Measurements from ENCODE around the gene STK24. TPM values are rescaled to one million over a fixed set of nuclear protein-coding genes. Genes with fewer than 3 reads are reported as not detected.

Gene STK24
- total and polyA plus RNA-seq, 10 of the 15 experiments (the other 5 are each of a cell fraction or from before 2014, with no cell fraction given), result 7.5 to 115 (median 52.9) TPM

GRCh38 chr13:98495627-98496478 lies 81.1 kb downstream of the STK24 start (continued):
- TF ChIP-seq YY1 (IDR thresholded peaks at IDR 0.05; ENCODE audit: low read depth, low read length) (no peak), POLR2A (IDR thresholded peaks at IDR 0.05; ENCODE audit: low read depth, low read length) (no peak), USF1 (IDR thresholded peaks at IDR 0.05; ENCODE audit: borderline replicate concordance, extremely low read length, insufficient read depth, low read depth, low read length) (no peak)

GRCh38 chr13:98494769-98495168 lies 82.1 kb downstream of the STK24 start:
- H3K36me3 ChIP-seq (ENCODE audit: control insufficient read depth in 2 of 2, insufficient read depth in 2 of 2, low read length in 1 of 2), result peaks cover 7 to 21% of the 10 kb centered on the region in 2 experiments; a peak in 3 of 4 replicates
- intact Hi-C loops (cut with micrococcal nuclease; ENCODE audit: unreplicated experiment), result no loop called here
- DNase-seq (ENCODE audit: low read depth, low spot score) (no peak), FAIRE-seq (no peak), ATAC-seq (no peak)
- H3K27ac ChIP-seq (ENCODE audit: control insufficient read depth, insufficient read depth), result no peak overlapping the region
- ChIA-PET CTCF (no interaction called here), SMC1A (ENCODE audit: uncharacterized antibody, unreplicated experiment) (interaction anchor here (1.3 kb wide), 1 partner anchor 17 kb away, joined by 3 read pairs; no protein-coding TSS in a partner anchor), RAD21 (ENCODE audit: unreplicated experiment) (no interaction called here), POLR2A (interaction anchor here (0.6 kb wide), 1 partner anchor 52 kb away, joined by 5 read pairs; no protein-coding TSS in a partner anchor)
- peaks cover 61% of the 10 kb centered on the region for H3K79me2 ChIP-seq (ENCODE audit: control insufficient read depth, insufficient read depth, low read length)
- H2AFZ ChIP-seq (ENCODE audit: control insufficient read depth, low read depth, low read length), result no peak overlapping the region
- H3K27me3 ChIP-seq (replicated peaks in 1 of 2; ENCODE audit: control insufficient read depth in 2 of 2, insufficient read depth in 2 of 2, low read length in 1 of 2), result no peaks in the 10 kb centered on the region
- 62% methylated on average over 13 of the region's 13 CpGs for WGBS (ENCODE audit: insufficient coverage, insufficient replicate concordance, low lambda C conversion rate, missing lambda C conversion rate)
- peaks cover 14% of the 10 kb centered on the region for H3K4me1 ChIP-seq (ENCODE audit: control insufficient read depth, insufficient read depth, low read length)
- in situ Hi-C loops (cut with MboI), result no loop called here
- no peak overlapping the region for H3K9ac ChIP-seq (ENCODE audit: control insufficient read depth, insufficient read depth, low read length)
- H3K9me3 ChIP-seq (replicated peaks; ENCODE audit: control insufficient read depth, insufficient read depth, low read length), result no peaks in the 10 kb centered on the region
- H3K4me3 ChIP-seq, result no peak overlapping the region
- H3K4me2 ChIP-seq (ENCODE audit: control insufficient read depth, insufficient read depth), result no peak overlapping the region
- TSS peak; percentile 7 for BruUV-seq (replicated peaks)
- peaks cover 10% of the 10 kb centered on the region; the same call in 1 of the 2 replicates for H4K20me1 ChIP-seq (ENCODE audit: control insufficient read depth, insufficient read depth)
- TF ChIP-seq EZH2 (IDR thresholded peaks at IDR 0.05; ENCODE audit: borderline replicate concordance, control insufficient read depth, low read depth, low read length), result no peak
- TF ChIP-seq MEF2B (IDR thresholded peaks at IDR 0.05; ENCODE audit: partially characterized antibody, poor library complexity, severe bottlenecking), result no peak
- TF ChIP-seq USF2 (IDR thresholded peaks at IDR 0.05; ENCODE audit: borderline replicate concordance, low read depth, low read length), result no peak
- no peak for TF ChIP-seq ZNF217 (IDR thresholded peaks at IDR 0.05)
- no peak for TF ChIP-seq SP1 (IDR thresholded peaks at IDR 0.05; ENCODE audit: low read depth, low read length)
- TF ChIP-seq MEF2A (IDR thresholded peaks at IDR 0.05; ENCODE audit: insufficient read depth, low read depth, low read length), result no peak
- TF ChIP-seq E2F4 (IDR thresholded peaks at IDR 0.05; ENCODE audit: low read depth, low read length), result no peak
- TF ChIP-seq IRF5 (IDR thresholded peaks at IDR 0.05; ENCODE audit: borderline replicate concordance), result no peak
- TF ChIP-seq ZBTB11 (CRISPR knock-in tag; IDR thresholded peaks at IDR 0.05), result no peak
- no peak for TF ChIP-seq SMAD1 (IDR thresholded peaks at IDR 0.05; ENCODE audit: low read depth, partially characterized antibody)
